ENCODE results near the gene SELPLG. TPM values are rescaled to one million over a fixed set of nuclear protein-coding genes. Genes with fewer than 3 reads are reported as not detected.
A peak's percentile ranks its signal among the peaks of the same experiment; 100 is the strongest.

SELPLG gene
- total and polyA plus RNA-seq, 2 of the 4 experiments (the other 2 are of a cell fraction) = 3.2 to 10.8 TPM

DNA sequence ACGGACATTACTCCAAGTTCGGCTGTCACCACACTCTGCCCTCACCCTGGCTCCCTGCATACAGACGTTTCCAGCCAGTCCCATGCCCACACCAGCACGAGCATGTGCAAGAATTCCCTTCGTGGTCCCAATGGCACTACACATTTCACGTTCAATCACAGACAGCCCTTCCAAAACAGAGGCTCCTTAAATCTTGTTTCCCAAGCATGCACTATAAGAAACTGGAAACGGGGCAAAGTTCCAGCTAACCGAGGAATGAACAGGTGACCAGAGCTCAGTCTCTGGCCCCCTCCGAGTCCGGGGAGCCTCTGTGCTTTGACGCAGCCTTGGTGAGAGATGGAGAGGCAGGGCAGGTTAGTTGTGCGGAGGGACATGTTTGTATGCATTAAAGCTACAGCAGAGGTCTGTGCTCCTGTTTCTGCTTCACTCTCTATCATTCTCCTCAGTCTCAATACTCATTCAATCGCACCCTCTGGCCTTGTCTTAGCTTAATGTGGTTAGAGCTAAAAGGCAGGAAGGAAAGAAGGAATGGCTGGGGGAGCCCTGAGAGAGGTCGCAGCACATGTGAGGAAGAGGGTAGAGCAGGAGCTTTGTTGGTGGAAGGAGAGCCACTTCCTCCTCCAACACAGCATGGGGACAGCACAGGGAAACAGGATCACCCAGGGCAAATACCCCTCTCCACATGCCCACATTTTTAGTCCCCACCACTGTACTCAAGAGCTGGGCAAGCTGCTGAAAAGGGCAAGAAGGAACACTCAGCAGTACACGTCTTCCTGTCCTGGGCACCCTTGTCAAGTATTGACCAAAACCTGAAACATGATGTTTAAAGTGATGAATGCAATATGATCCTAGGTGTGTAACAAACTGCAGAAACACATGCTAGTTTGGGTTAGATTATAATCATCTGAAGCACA, 12.2 kb upstream of the SELPLG start:
- ChIA-PET CTCF (interaction anchor here (0.6 kb wide), 2 partner anchors 27 to 384 kb away, joined by 3 to 4 read pairs; no protein-coding TSS in a partner anchor), POLR2A (ENCODE audit: unreplicated experiment) (no interaction called here)
- H2AFZ ChIP-seq (replicated peaks; ENCODE audit: low read length, poor library complexity) = no peak overlapping the region
- WGBS, 2 experiments (ENCODE audit: extremely low coverage in 2 of 2, insufficient read length in 1 of 2) = 88% methylated on average over 5 of the region's 15 CpGs; no CpG with 5 or more reads in 1 of the 2 experiments
- H2BK5ac ChIP-seq (ENCODE audit: low read depth, low read length, poor library complexity, severe bottlenecking) = peak overlapping the region; percentile 45
- no peak overlapping the region; the same call in 1 of the 2 replicates for H3K18ac ChIP-seq (ENCODE audit: low read depth, low read length)
- TF ChIP-seq FOS (IDR thresholded peaks at IDR 0.05; ENCODE audit: low read depth, low read length) (no peak), CHD1 (IDR thresholded peaks at IDR 0.05; ENCODE audit: low read depth, low read length) (no peak)
- no peak overlapping the region for H3K9ac ChIP-seq (ENCODE audit: low read depth, low read length)
- peaks cover 35% of the 10 kb centered on the region for H3K9me1 ChIP-seq (ENCODE audit: insufficient read depth, low read length)
- dilution Hi-C loops (cut with HindIII; ENCODE audit: low sequenced_read_pairs, unreplicated experiment) = no loop called here
- H3K4me2 ChIP-seq (ENCODE audit: low read depth, low read length) = 0 out of 2 replicates have a peak overlapping the region, but pooled peaks have one; percentile 1
- H3K23ac ChIP-seq (ENCODE audit: low read depth, low read length) = peak overlapping the region; percentile 72; the same call in 1 of the 2 replicates
- H3K27ac ChIP-seq (ENCODE audit: insufficient read depth, low read length) = peak overlapping the region; percentile 4; the same call in 1 of the 2 replicates
- H2AK5ac ChIP-seq (ENCODE audit: low read depth, low read length) = peak overlapping the region; percentile 30; the same call in 1 of the 2 replicates
- H3K4me1 ChIP-seq (ENCODE audit: control insufficient read depth, insufficient read depth, low read length) = peaks cover 34% of the 10 kb centered on the region
- no peak overlapping the region for H3K56ac ChIP-seq (ENCODE audit: extremely low read depth, insufficient read depth, low read length)
- no peak overlapping the region for H4K91ac ChIP-seq (ENCODE audit: insufficient read depth, low read depth, low read length)
- H4K8ac ChIP-seq (ENCODE audit: low read depth in 2 of 2, low read length in 2 of 2) = peak overlapping the region in 1 of 2 experiments; percentile 43; a peak in 1 of 4 replicates
- DNase-seq (no peak), ATAC-seq (ENCODE audit: low read depth) (no peak)
- H2BK120ac ChIP-seq (ENCODE audit: low read depth, low read length) = no peak overlapping the region
- H3K14ac ChIP-seq (replicated peaks; ENCODE audit: low read depth, low read length) = peak overlapping the region; percentile 31
- no peaks in the 10 kb centered on the region for H3K9me3 ChIP-seq (ENCODE audit: control insufficient read depth, insufficient read depth, low read length)
- H3K4ac ChIP-seq (ENCODE audit: low read depth, low read length) = peak overlapping the region; percentile 32; the same call in 1 of the 2 replicates
- peaks cover 54% of the 10 kb centered on the region for H4K20me1 ChIP-seq (ENCODE audit: insufficient read depth, low read length)
- no peak overlapping the region for H2BK20ac ChIP-seq (ENCODE audit: low read depth, low read length)
- H3K4me3 ChIP-seq (ENCODE audit: insufficient read depth, low read depth, low read length) = no peak overlapping the region
- H3K79me1 ChIP-seq (ENCODE audit: low read depth in 1 of 2, low read length in 2 of 2) = peaks cover 48 to 82% of the 10 kb centered on the region in 2 experiments
- H3K36me3 ChIP-seq (ENCODE audit: control insufficient read depth, insufficient read depth, low read length) = peaks cover 56% of the 10 kb centered on the region
- H2AK9ac ChIP-seq (replicated peaks; ENCODE audit: low read depth, low read length, poor library complexity) = peak overlapping the region; percentile 10
- H4K5ac ChIP-seq (ENCODE audit: low read depth, low read length) = no peak overlapping the region
- in situ Hi-C loops (cut with MboI; ENCODE audit: low sequenced_read_pairs) = loop anchor here (10.0 to 25.0 kb wide), 2 partner anchors 289 to 441 kb away; partner anchors contain the start of genes ALKBH2 and UNG
- H2BK15ac ChIP-seq (ENCODE audit: low read depth, low read length) = no peak overlapping the region; the same call in 2 of the 3 replicates
- H3K27me3 ChIP-seq (ENCODE audit: control insufficient read depth, insufficient read depth, low read length) = no peaks in the 10 kb centered on the region
- no TSS peak for BruUV-seq (replicated peaks)
- intact Hi-C loops (cut with micrococcal nuclease) = loop anchor here (5.0 kb wide), 1 partner anchor 156 kb away; no protein-coding TSS in a partner anchor

Data from IMR-90 (cell line).